GDM1 (cell line): ENCODE measurements around the gene CES1.
"Not testable (repeated sequence)": the region's sequence is repeated elsewhere in the genome, so short reads cannot be mapped to it uniquely, and the experiment has no call there.

Experiments used
- DNase-seq: peaks from one replicate; lab custom pipeline; 2025; lab: John Stamatoyannopoulos, UW

The CES1 gene

DNA sequence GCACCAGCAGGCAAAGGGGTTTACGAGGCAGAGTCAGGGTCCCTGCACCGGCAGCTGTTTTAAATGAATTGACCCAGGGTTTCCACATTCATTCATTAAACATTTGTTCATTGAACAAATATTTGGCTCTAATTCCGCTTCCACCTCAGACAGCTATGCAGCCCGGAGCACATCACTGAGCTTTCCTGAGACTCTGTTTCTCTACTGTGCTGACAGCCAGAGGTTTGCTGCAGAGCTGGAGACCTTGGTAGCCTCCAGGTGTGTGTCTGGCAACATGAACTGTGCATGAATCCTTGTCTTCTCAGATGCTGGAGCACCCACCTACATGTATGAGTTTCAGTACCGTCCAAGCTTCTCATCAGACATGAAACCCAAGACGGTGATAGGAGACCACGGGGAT, 42.7 kb downstream of the CES1 start:
- DNase-seq: not testable (repeated sequence)

- not testable (repeated sequence) for DNase-seq
Measured at GRCh38 chr16:55782793-55783091, 50.2 kb downstream of the CES1 start.

DNA sequence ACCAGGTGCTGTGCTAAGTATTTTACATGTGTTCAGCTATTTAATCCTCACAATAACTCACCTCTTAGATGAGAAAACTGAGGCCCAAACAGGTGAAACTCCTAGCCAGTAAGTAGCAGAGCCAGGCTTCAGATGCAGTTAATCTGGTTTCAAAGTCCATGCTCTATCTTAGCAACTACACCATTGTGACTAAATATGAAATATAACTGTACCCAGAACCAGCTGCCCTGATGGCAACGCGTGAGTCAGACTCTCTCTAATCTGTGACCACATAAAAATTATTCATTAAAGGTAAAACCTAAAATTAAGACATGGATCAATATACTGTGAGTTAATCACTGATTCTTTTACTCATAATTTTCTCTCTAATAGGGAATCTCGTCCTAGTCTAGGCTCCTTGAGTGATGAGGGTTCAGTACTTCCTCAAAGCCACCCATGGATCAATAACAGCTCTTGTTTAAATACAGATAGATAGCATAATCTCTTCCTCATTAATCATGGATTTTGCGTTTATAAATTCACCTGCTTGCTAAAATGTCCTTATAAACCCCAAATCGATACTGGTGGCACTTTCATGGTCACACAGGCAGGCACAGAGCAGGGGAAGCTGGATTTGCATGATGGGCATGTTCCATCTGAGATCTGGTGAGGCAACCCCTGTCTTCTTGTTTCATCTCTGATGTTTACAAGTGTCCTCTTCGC, 50.7 kb downstream of the CES1 start:
- not testable (repeated sequence) for DNase-seq

- not testable (repeated sequence) for DNase-seq
Measured at GRCh38 chr16:55781456-55781855, 51.4 kb downstream of the CES1 start.

DNA sequence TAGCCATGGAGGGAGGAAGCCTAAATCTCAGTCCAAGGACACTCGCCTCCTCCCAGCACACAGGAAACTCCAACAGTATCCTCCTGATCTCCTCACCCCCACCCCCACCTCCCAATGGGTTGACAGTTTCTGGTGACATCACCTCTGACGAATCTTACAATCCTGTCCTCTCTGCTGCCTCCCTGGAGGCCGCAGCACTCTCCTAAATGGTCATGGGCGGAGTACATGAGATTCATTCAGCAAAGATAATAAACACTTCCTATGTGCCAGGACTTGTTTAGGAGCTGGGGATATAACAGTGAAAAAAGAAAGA, 52.8 kb downstream of the CES1 start:
- not testable (repeated sequence) for DNase-seq

- DNase-seq: no peak
Measured at GRCh38 chr16:55779402-55780094, 53.3 kb downstream of the CES1 start.

GRCh38 chr16:55778757-55779156, 54.1 kb downstream of the CES1 start:
- DNase-seq: no peak

- DNase-seq: no peak
Measured at GRCh38 chr16:55775857-55776256, 57.0 kb downstream of the CES1 start.

DNA sequence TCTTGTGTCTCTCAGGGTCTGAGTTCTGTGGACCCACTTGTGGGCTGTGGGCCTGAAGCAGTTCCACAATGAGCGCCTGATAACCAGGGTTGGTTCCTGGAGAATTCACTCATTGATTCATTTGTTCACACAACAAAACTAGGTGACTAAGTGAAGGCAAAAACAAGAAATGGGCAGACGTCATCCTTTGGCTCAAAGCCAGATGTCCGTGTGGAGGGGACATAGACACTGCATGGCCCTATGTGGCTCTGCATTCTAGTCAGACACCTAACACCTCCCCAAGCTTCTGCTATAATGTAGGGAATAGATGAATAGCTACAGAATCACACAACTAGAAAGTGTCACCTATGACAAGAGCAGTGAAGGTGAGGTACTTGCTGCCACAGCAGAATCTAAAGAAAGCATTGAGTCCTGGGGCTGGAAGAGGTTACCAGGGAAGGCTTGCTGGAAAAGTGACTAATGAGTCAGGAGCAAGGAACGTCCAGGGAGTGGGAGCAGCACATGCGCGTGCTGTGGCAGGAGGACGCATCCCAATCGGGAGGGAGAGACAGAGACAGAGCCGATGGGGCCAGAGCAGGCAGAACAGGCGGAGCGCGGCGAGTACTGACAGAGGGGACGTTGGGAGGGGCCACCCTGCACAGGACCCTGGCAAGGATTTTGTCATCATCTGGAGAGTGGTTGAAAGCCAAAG, 58.9 kb downstream of the CES1 start:
- DNase-seq: no peak

GRCh38 chr16:55765161-55765560, 67.7 kb downstream of the CES1 start:
- no peak for DNase-seq

- no peak for DNase-seq
Measured at GRCh38 chr16:55760310-55761001, 72.4 kb downstream of the CES1 start.

DNA sequence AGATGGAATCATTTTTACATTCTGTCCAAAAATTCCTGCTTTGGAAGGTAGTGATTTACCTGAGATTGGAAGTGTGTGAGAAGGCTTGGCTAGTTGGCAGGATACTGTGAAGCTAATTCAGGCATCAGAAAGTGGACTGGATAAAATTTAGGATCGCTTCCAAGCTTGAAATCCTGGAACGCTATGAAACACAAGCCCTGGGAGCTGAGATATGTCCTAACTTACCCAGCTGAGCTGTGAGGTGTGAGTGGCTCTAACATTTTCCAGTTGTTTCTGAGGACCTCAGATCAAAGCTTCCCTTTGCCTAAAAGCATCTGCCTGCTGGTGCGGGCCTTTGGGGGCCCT, 73.0 kb downstream of the CES1 start:
- not testable (repeated sequence) for DNase-seq

DNA sequence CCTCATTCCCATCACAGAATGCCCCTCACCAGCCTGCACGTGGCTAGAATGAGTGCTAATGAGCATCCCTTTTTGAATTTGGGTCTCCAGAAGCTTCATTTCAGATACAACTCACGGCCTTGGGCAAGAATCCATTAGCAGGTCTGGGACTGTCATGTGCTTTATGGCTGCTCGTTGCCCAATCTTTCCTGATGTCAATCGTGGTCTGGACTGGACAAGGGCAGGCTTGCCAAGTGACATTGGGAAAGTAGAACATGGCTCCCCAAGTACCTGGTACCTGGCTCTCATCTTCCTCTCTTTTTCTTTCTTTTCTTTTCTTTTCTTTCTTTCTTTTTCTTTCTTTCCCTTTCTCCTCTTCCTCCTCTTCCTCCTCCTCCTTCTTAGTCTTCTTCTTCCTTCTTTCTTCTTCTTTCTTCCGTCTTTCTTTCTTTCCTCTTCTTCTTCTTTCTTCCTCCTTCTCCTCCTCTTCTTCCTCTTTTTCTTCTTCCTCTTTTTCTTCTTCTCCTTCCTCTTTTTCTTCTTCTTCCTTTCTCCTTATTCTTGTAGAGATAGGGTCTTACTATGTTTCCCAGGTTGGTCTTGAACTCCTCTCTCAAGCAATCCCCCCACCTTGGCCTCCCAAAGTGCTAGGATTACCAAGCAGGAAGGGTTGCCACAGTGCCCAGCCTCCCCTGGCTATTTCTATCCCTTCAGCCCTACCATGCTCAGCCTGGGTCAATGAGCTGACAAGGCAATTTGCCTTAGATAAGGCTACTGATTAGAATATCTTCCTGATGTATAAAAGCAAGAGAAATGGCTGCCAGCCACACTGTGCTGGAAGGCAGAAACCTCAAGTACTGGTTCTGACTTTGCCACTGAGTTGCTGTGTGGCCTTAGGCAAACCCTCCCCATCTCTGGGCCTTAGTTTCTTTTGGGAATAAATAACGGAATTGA, 75.0 kb downstream of the CES1 start:
- not testable (repeated sequence) for DNase-seq

GRCh38 chr16:55756963-55757362, 75.9 kb downstream of the CES1 start:
- no peak for DNase-seq

DNA sequence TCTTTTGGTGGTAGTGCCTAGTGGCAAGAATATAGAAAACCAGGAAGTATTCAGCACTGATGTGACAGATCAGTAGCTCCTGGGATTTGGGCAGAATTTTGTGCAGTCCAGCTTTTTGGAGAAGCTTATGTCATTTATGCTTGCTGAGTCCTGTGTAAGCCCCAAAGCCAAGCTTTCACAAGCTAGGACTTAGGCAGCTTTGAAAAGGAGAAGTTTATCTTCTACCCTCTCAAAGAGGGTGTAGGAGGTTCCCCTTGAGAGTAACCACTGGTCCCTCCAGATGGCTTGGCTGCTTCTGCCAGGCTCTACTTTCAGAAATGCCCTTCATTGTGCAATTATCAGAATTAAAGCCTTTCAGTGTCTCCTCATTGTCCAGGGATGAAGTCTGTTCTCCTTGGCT, 78.8 kb downstream of the CES1 start:
- DNase-seq: no peak

GRCh38 chr16:55753145-55753631, 79.7 kb downstream of the CES1 start:
- DNase-seq: not testable (repeated sequence)
